Esophagus (tissue), 2 donors: Measurements from ENCODE around the gene CCDC97. TPM values are rescaled to one million over a fixed set of nuclear protein-coding genes. Genes with fewer than 3 reads are reported as not detected.
A peak's percentile ranks its signal among the peaks of the same experiment; 100 is the strongest.
"Not testable (repeated sequence)": the region's sequence is repeated elsewhere in the genome, so short reads cannot be mapped to it uniquely, and the experiment has no call there.

Experiments used
- H3K27ac ChIP-seq, 2 donors: one replicate each; pipeline ENCODE4 v1.5.1; 2013; ENCODE audit warnings: low read depth in 2 of 2, mild to moderate bottlenecking in 2 of 2, inconsistent platforms in 1 of 2, low read length in 1 of 2, moderate library complexity in 1 of 2
- H3K27me3 ChIP-seq, 2 donors: one replicate each; pipeline ENCODE4 v1.6.1; 2013; ENCODE audit warnings: low read length in 2 of 2, control low read depth in 1 of 2, mild to moderate bottlenecking in 1 of 2; ENCODE audit not compliant: insufficient read depth in 2 of 2, control insufficient read depth in 1 of 2
- H3K36me3 ChIP-seq, 2 donors: one replicate each; pipeline ENCODE4 v1.6.1; 2013; ENCODE audit warnings: low read length in 1 of 2; ENCODE audit not compliant: control insufficient read depth in 2 of 2, insufficient read depth in 2 of 2
- H3K4me1 ChIP-seq, 2 donors: one replicate each; pipeline ENCODE4 v1.6.1; 2013; ENCODE audit warnings: low read length in 1 of 2; ENCODE audit not compliant: control insufficient read depth in 2 of 2, insufficient read depth in 2 of 2
- H3K4me3 ChIP-seq, 2 donors: one replicate each; pipeline ENCODE4 v1.5.1; 2013; ENCODE audit warnings: low read length in 2 of 2, mild to moderate bottlenecking in 2 of 2, low read depth in 1 of 2, moderate library complexity in 1 of 2
- H3K9me3 ChIP-seq, 2 donors: one replicate each; pipeline ENCODE4 v1.6.1; 2013; ENCODE audit warnings: mild to moderate bottlenecking in 2 of 2, low read depth in 1 of 2, low read length in 1 of 2, moderate library complexity in 1 of 2; ENCODE audit not compliant: control insufficient read depth in 2 of 2, insufficient read depth in 1 of 2
- WGBS, 2 donors: extraction: QIAGEN DNeasy Blood & Tissue Kit; methylation state at CpG; one replicate each; pipeline ENCODE4 v1.1.7; 2013; 5-methylcytosine and 5-hydroxymethylcytosine counted together
- polyA plus RNA-seq, 2 donors: library from polyadenylated mRNA; stranded (reverse); fragments of 200-250 nt; gene quantifications; one replicate each; pipeline ENCODE4 v1.2.3, GENCODE V29; 2013
- donor health status: healthy with polysubstance abuse.
- donor health status: Bipolar disorder and iron deficiency.

Gene CCDC97
- polyA plus RNA-seq, 2 donors, result 12.2 to 14.0 TPM

DNA sequence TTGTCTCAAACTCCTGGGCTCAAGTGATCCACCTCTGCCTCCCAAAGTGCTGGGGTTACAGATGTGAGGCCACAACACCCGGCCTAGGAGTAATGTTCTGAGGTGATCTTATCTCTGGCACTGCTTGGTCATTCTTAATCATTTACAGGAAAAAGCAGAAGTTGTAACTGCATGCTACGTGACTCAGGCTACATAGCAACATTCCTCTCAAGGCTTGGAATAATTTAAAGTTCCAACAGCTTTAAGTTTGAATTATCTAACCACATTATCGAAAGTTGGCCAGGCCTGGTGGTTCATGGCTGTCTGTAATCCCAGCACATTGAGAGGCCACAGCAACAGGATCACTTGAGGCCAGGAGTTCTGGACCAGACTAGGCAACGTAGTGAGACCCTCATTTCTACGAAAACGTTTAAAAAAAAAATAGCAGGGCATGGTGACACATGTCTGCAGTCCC lies 57.9 kb downstream of the CCDC97 start:
- Histone ChIP-seq H3K4me1 (peaks cover 0 to 6% of the 10 kb centered on the region in 2 donors), H3K4me3 (no peak overlapping the region), H3K27me3 (no peaks in the 10 kb centered on the region), H3K9me3 (no peaks in the 10 kb centered on the region), H3K27ac (peak overlapping the region; percentile 14 to 26), H3K36me3 (no peaks in the 10 kb centered on the region)
- WGBS, 2 donors, result 54 to 57% methylated on average over 6 of the region's 6 CpGs

DNA sequence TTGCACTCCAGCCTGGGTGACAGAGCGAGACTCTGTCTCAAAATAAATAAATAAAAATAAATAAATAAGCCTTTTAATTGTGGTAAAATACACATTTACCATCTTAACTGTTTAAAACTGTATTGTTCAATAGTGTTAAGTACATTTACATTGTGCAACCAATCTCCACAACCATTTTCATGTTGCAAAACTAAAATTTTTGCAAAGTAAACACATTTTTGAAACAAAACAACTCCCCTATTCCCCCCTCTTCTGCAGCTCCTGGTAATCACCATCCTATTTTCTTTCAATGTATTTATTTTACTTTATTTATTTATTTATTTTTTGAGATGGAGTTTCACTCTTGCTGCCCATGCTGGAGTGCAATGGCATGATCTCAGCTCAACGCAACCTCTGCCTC lies 59.8 kb downstream of the CCDC97 start:
- Histone ChIP-seq H3K4me3 (no peak overlapping the region), H3K36me3 (no peaks in the 10 kb centered on the region), H3K4me1 (peaks cover 0 to under 1% of the 10 kb centered on the region in 2 donors), H3K27ac (no peak overlapping the region), H3K9me3 (no peaks in the 10 kb centered on the region), H3K27me3 (no peaks in the 10 kb centered on the region)
- 99 to 100% methylated on average over 2 of the region's 2 CpGs for WGBS, 2 donors

DNA sequence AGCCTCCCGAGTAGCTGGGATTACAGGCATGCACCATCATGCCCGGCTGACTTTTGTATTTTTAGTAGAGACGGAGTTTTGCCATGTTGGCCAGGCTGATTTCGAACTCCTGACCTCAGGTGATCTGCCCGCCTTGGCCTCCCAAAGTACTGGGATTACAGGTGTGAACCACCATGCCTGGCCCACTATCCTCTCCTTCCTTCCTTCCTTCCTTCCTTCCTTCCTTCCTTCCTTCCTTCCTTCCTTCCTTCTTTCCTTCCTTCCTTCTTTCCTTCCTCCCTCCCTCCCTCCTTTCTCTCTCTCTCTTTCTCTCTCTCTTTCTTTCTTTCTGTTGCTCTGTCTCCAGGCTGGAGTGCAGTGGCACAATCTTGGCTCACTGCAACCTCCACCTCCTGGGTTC lies 61.1 kb downstream of the CCDC97 start:
- not testable (repeated sequence) for H3K36me3 ChIP-seq, H3K9me3 ChIP-seq, H3K4me3 ChIP-seq, H3K27ac ChIP-seq, H3K4me1 ChIP-seq, H3K27me3 ChIP-seq
- WGBS, 2 donors, result 76 to 81% methylated on average over 5 of the region's 5 CpGs

DNA sequence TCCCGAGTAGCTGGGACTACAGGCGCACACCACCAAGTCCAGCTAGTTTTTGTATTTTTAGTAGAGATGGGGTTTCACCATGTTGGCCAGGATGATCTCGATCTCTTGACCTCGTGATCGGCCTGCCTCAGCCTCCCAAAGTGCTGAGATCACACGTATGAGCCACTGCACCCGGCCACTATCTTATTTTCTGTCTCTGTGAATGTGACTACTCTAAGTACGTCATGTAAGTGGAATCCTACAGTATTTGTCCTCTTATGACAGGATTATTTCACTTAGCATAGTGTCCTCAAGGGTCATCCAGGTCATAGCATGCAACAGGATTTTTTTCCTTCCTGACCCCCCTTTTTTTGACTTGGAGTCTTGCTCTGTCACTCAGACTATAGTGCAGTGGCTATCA lies 61.6 kb downstream of the CCDC97 start:
- Histone ChIP-seq H3K36me3 (no peaks in the 10 kb centered on the region), H3K9me3 (no peaks in the 10 kb centered on the region), H3K4me1 (peaks cover 0 to under 1% of the 10 kb centered on the region in 2 donors), H3K4me3 (no peak overlapping the region), H3K27ac (no peak overlapping the region), H3K27me3 (no peaks in the 10 kb centered on the region)
- 94 to 95% methylated on average over 8 of the region's 8 CpGs for WGBS, 2 donors

DNA sequence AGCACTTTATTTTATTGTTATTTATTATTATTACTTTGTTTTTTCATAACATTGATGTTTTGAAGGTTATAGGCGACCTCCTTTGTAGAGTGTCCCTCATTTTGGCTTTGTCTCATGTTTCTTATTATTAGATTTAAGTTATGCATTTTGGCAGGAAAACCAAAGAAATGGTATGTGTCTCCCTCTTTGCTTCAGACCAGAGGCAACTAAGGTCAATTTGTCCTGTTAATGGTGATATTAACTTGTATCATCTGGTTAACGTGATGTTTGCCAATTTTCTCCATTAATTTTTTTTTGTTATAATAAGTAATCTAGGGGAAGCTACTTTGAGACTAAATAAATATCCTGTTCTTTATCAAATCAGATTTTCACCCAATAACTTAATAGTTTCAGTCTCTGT lies 62.5 kb downstream of the CCDC97 start:
- no peak overlapping the region for H3K27ac ChIP-seq
- H3K4me1 ChIP-seq, result peaks cover 0 to 4% of the 10 kb centered on the region in 2 donors
- no peaks in the 10 kb centered on the region for H3K9me3 ChIP-seq
- no peaks in the 10 kb centered on the region for H3K36me3 ChIP-seq
- no peaks in the 10 kb centered on the region for H3K27me3 ChIP-seq
- no peak overlapping the region for H3K4me3 ChIP-seq
- 69 to 74% methylated on average over 2 of the region's 2 CpGs for WGBS, 2 donors

DNA sequence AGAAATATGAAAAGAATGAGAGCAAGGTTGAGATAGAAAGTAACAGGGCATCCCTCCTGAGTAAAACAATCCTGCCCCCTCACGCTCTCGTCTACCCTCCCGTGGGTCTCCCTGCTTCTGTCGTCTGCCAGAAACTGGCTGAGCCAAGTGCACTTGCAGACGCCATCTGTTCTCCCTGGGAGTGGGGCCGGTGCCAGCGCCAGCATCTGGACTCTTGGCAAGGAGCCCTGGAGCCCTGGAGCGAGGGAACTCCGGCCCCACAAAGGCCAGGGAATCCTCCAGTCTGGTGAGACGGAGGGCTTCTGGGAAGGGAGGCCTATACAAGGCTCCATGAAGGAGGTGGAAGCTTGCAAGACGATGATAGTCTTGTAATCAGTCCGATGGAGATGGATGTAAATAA lies 64.0 kb downstream of the CCDC97 start:
- Histone ChIP-seq H3K4me1 (peaks cover 0 to 4% of the 10 kb centered on the region in 2 donors), H3K27ac (no peak overlapping the region), H3K36me3 (peaks cover 0 to 3% of the 10 kb centered on the region in 2 donors), H3K9me3 (no peaks in the 10 kb centered on the region), H3K4me3 (no peak overlapping the region), H3K27me3 (no peaks in the 10 kb centered on the region)
- WGBS, 2 donors, result 27 to 30% methylated on average over 12 of the region's 12 CpGs

Other genes starting within 250 kb of the CCDC97 start
- not detected for gene CYP2A13, start 221.7 kb upstream of the CCDC97 start, polyA plus RNA-seq
- 1 to 10 TPM; 2.0 to 2.2 TPM for gene CYP2F1, start 195.7 kb upstream of the CCDC97 start, polyA plus RNA-seq
- gene CYP2S1, start 117.0 kb upstream of the CCDC97 start, polyA plus RNA-seq, result 10 to 100 TPM in 1 of 2 donors, 1 to 10 TPM in 1; 8.7 to 10.5 TPM
- gene AXL, start 90.9 kb upstream of the CCDC97 start, polyA plus RNA-seq, result 1 to 10 TPM; 1.9 to 4.1 TPM
- 10 to 100 TPM; 64.9 to 73.4 TPM for gene HNRNPUL1, start 45.8 kb upstream of the CCDC97 start, polyA plus RNA-seq
- 10 to 100 TPM; 16.2 to 77.1 TPM for gene TGFB1, start 43.8 kb downstream of the CCDC97 start, polyA plus RNA-seq
- 1 to 10 TPM; 3.1 to 6.0 TPM for gene B9D2, start 54.0 kb downstream of the CCDC97 start, polyA plus RNA-seq
- gene TMEM91, start 66.4 kb downstream of the CCDC97 start, polyA plus RNA-seq, result 10 to 100 TPM; 13.8 to 17.3 TPM
- 10 to 100 TPM; 26.3 to 31.9 TPM for gene EXOSC5, start 87.2 kb downstream of the CCDC97 start, polyA plus RNA-seq
- gene BCKDHA, start 87.6 kb downstream of the CCDC97 start, polyA plus RNA-seq, result 10 to 100 TPM; 37.0 to 61.8 TPM
- 10 to 100 TPM; 42.9 to 68.8 TPM for gene B3GNT8, start 117.2 kb downstream of the CCDC97 start, polyA plus RNA-seq
- gene DMAC2, start 129.7 kb downstream of the CCDC97 start, polyA plus RNA-seq, result 10 to 100 TPM; 22.6 to 38.9 TPM
- not detected for gene ERICH4, start 133.0 kb downstream of the CCDC97 start, polyA plus RNA-seq